SJCRH30 (cell line): ENCODE measurements around the gene PLA2G2D. TPM values are rescaled to one million over a fixed set of nuclear protein-coding genes. Genes with fewer than 3 reads are reported as not detected.

ENCODE experiments used
- DNase-seq, 2 experiments: peaks; one replicate each; pipeline ENCODE4 v3.0.0-alpha.2; 2015 to 2020
- H3K27ac ChIP-seq: fragments of 250-450 bp; sonication (Bioruptor Pico); 2 replicates; pipeline ENCODE4 v1.5.1; 2020; ENCODE audit warnings: mild to moderate bottlenecking, moderate library complexity
- H3K27me3 ChIP-seq: fragments of 250-450 bp; sonication (Bioruptor Pico); 2 replicates; pipeline ENCODE4 v1.5.1; 2020; ENCODE audit warnings: mild to moderate bottlenecking, moderate library complexity
- H3K36me3 ChIP-seq: fragments of 250-450 bp; sonication (Bioruptor Pico); 2 replicates; pipeline ENCODE4 v1.5.1; 2020; ENCODE audit warnings: mild to moderate bottlenecking, moderate library complexity
- H3K4me1 ChIP-seq: fragments of 250-450 bp; sonication (Bioruptor Pico); 2 replicates; pipeline ENCODE4 v1.5.1; 2020; ENCODE audit warnings: mild to moderate bottlenecking, moderate library complexity
- H3K4me3 ChIP-seq: fragments of 250-450 bp; sonication (Bioruptor Pico); 2 replicates; pipeline ENCODE4 v1.5.1; 2020; ENCODE audit warnings: mild to moderate bottlenecking, moderate library complexity
- H3K9me3 ChIP-seq: fragments of 250-450 bp; sonication (Bioruptor Pico); replicated peaks from 2 replicates; pipeline ENCODE4 v1.5.1; 2020; ENCODE audit warnings: mild to moderate bottlenecking, moderate library complexity
- total RNA-seq: library from RNA; depleted of rRNA; stranded (reverse); fragments of >200 nt; shearing (Covaris generic); gene quantifications from 2 replicates; pipeline ENCODE4 v1.2.3, GENCODE V29; 2014

The PLA2G2D gene
- total RNA-seq, 1 experiment from 2014 or later, result not detected

- H3K27me3 ChIP-seq, result no peaks in the 10 kb centered on the region; the same call in 1 of the 2 replicates
- no peak for DNase-seq
Observed at GRCh38 chr1:20093940-20094391, 25.4 kb downstream of the PLA2G2D start.

GRCh38 chr1:20093303-20093702 lies 26.0 kb downstream of the PLA2G2D start:
- Histone ChIP-seq H3K36me3 (no peaks in the 10 kb centered on the region), H3K9me3 (peaks cover 6% of the 10 kb centered on the region; the same call in 1 of the 2 replicates), H3K27ac (no peak overlapping the region), H3K27me3 (no peaks in the 10 kb centered on the region; the same call in 1 of the 2 replicates), H3K4me1 (no peaks in the 10 kb centered on the region), H3K4me3 (no peak overlapping the region)
- DNase-seq, result no peak

More at GRCh38 chr1:20093940-20094391, 25.4 kb downstream of the PLA2G2D start:
- peaks cover 6% of the 10 kb centered on the region; the same call in 1 of the 2 replicates for H3K9me3 ChIP-seq
- no peak overlapping the region for H3K4me3 ChIP-seq
- no peaks in the 10 kb centered on the region for H3K4me1 ChIP-seq
- H3K27ac ChIP-seq, result no peak overlapping the region
- H3K36me3 ChIP-seq, result no peaks in the 10 kb centered on the region

- Histone ChIP-seq H3K4me3 (no peak overlapping the region), H3K36me3 (no peaks in the 10 kb centered on the region), H3K4me1 (no peaks in the 10 kb centered on the region), H3K27me3 (no peaks in the 10 kb centered on the region; the same call in 1 of the 2 replicates), H3K27ac (no peak overlapping the region), H3K9me3 (no peaks in the 10 kb centered on the region)
- DNase-seq, result no peak
Observed at GRCh38 chr1:20090641-20091040, 28.7 kb downstream of the PLA2G2D start.

- Histone ChIP-seq H3K36me3 (no peaks in the 10 kb centered on the region), H3K9me3 (no peaks in the 10 kb centered on the region), H3K4me1 (no peaks in the 10 kb centered on the region), H3K27ac (no peak overlapping the region), H3K4me3 (no peak overlapping the region), H3K27me3 (no peaks in the 10 kb centered on the region; the same call in 1 of the 2 replicates)
- DNase-seq, result no peak
Observed at GRCh38 chr1:20090119-20090518, 29.2 kb downstream of the PLA2G2D start.

GRCh38 chr1:20089328-20090077 lies 29.8 kb downstream of the PLA2G2D start:
- Histone ChIP-seq H3K27me3 (no peaks in the 10 kb centered on the region; the same call in 1 of the 2 replicates), H3K36me3 (no peaks in the 10 kb centered on the region), H3K4me3 (no peak overlapping the region), H3K27ac (no peak overlapping the region), H3K4me1 (no peaks in the 10 kb centered on the region), H3K9me3 (no peaks in the 10 kb centered on the region)
- no peak for DNase-seq

GRCh38 chr1:20087668-20088067 lies 31.7 kb downstream of the PLA2G2D start:
- no peak overlapping the region for H3K4me3 ChIP-seq
- H3K36me3 ChIP-seq, result no peaks in the 10 kb centered on the region
- no peak for DNase-seq
- no peaks in the 10 kb centered on the region for H3K9me3 ChIP-seq
- H3K4me1 ChIP-seq, result no peaks in the 10 kb centered on the region
- H3K27ac ChIP-seq, result no peak overlapping the region
- no peaks in the 10 kb centered on the region; the same call in 1 of the 2 replicates for H3K27me3 ChIP-seq

- H3K9me3 ChIP-seq, result no peaks in the 10 kb centered on the region
- no peaks in the 10 kb centered on the region for H3K36me3 ChIP-seq
- no peaks in the 10 kb centered on the region for H3K4me1 ChIP-seq
- H3K27ac ChIP-seq, result no peak overlapping the region
- DNase-seq, result no peak
- no peak overlapping the region for H3K4me3 ChIP-seq
- no peaks in the 10 kb centered on the region; the same call in none of the 2 replicates for H3K27me3 ChIP-seq
Observed at GRCh38 chr1:20086800-20087199, 32.5 kb downstream of the PLA2G2D start.

GRCh38 chr1:20083178-20083944 lies 36.0 kb downstream of the PLA2G2D start:
- no peak overlapping the region for H3K4me3 ChIP-seq
- H3K4me1 ChIP-seq, result no peaks in the 10 kb centered on the region
- H3K27ac ChIP-seq, result no peak overlapping the region
- H3K27me3 ChIP-seq, result no peaks in the 10 kb centered on the region; the same call in none of the 2 replicates
- H3K9me3 ChIP-seq, result no peaks in the 10 kb centered on the region
- no peak for DNase-seq
- H3K36me3 ChIP-seq, result no peaks in the 10 kb centered on the region

GRCh38 chr1:20082772-20083171 lies 36.6 kb downstream of the PLA2G2D start:
- no peak for DNase-seq
- Histone ChIP-seq H3K9me3 (no peaks in the 10 kb centered on the region), H3K27ac (no peak overlapping the region), H3K36me3 (no peaks in the 10 kb centered on the region), H3K4me1 (no peaks in the 10 kb centered on the region), H3K4me3 (no peak overlapping the region), H3K27me3 (no peaks in the 10 kb centered on the region; the same call in none of the 2 replicates)

- no peaks in the 10 kb centered on the region for H3K36me3 ChIP-seq
Observed at GRCh38 chr1:20081353-20081810, 38.0 kb downstream of the PLA2G2D start.

GRCh38 chr1:20080441-20081352 lies 38.6 kb downstream of the PLA2G2D start:
- no peak overlapping the region for H3K27ac ChIP-seq
- no peaks in the 10 kb centered on the region for H3K4me1 ChIP-seq
- H3K27me3 ChIP-seq, result no peaks in the 10 kb centered on the region; the same call in none of the 2 replicates
- H3K9me3 ChIP-seq, result 0 out of 2 replicates have a peak, but pooled peaks cover 2% of the 10 kb centered on the region
- no peak for DNase-seq
- H3K36me3 ChIP-seq, result no peaks in the 10 kb centered on the region
- H3K4me3 ChIP-seq, result no peak overlapping the region

More at GRCh38 chr1:20081353-20081810, 38.0 kb downstream of the PLA2G2D start:
- Histone ChIP-seq H3K4me1 (no peaks in the 10 kb centered on the region), H3K27me3 (no peaks in the 10 kb centered on the region; the same call in none of the 2 replicates), H3K4me3 (no peak overlapping the region), H3K27ac (no peak overlapping the region), H3K9me3 (no peaks in the 10 kb centered on the region)
- no peak for DNase-seq

GRCh38 chr1:20079661-20080305 lies 39.6 kb downstream of the PLA2G2D start:
- H3K9me3 ChIP-seq, result 0 out of 2 replicates have a peak, but pooled peaks cover 2% of the 10 kb centered on the region
- no peaks in the 10 kb centered on the region for H3K36me3 ChIP-seq
- no peaks in the 10 kb centered on the region for H3K4me1 ChIP-seq
- no peak for DNase-seq
- no peak overlapping the region for H3K27ac ChIP-seq
- H3K27me3 ChIP-seq, result no peaks in the 10 kb centered on the region; the same call in none of the 2 replicates
- H3K4me3 ChIP-seq, result no peak overlapping the region

- H3K4me3 ChIP-seq, result no peak overlapping the region
- H3K4me1 ChIP-seq, result no peaks in the 10 kb centered on the region
- no peak for DNase-seq
- H3K36me3 ChIP-seq, result no peaks in the 10 kb centered on the region
- H3K27ac ChIP-seq, result no peak overlapping the region
- H3K9me3 ChIP-seq, result 0 out of 2 replicates have a peak, but pooled peaks cover 2% of the 10 kb centered on the region
- H3K27me3 ChIP-seq, result no peaks in the 10 kb centered on the region; the same call in 1 of the 2 replicates
Observed at GRCh38 chr1:20078711-20079110, 40.6 kb downstream of the PLA2G2D start.
